Activated T-helper 1 cell treated with Interleukin-2 at 50 U/mL for 16 hours (primary cell): ENCODE measurements around the gene AGBL1.

ENCODE experiments used
- DNase-seq: peaks from one replicate; pipeline ENCODE4 v3.0.0-alpha.2; 2020; ENCODE audit warnings: low read depth

AGBL1 gene

DNA sequence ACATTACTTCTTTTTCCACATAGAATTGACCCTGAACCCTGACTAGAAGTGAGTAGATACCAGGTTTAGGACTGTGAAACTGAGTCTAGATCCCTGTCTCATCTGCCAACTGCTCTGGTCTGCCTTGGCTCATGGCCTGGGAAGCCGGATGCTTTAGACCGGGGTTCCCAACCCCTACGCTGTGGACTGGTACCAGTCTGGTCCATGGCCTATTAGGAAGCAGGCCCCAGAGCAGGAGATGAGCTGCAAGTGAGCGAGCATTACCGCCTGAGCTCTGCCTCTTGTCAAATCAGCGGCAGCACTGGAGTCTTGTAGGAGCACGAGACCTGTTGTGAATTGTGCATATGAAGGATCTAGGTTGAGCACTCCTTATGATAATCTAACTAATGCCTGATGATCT, 734.2 kb downstream of the AGBL1 start:
- no peak for DNase-seq

DNA sequence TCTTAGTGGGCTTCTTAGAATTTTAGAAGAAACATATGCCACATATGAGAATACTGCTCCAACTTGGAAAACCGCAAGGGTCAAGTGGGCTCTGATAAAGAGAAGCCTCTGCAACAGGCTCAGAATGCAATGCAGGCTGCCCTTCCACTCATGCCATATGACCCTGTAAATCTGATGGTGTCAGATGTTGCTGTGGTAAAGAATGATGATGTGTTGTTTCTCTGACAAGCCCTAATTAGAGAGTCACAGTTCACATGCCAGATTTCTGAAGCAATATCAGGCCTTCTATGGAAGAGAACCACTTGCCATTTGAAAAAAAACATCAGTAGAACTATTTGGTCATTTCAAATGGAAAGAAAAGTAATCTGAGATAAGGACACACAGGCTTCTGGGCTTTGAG, 749.6 kb downstream of the AGBL1 start:
- no peak for DNase-seq

DNA sequence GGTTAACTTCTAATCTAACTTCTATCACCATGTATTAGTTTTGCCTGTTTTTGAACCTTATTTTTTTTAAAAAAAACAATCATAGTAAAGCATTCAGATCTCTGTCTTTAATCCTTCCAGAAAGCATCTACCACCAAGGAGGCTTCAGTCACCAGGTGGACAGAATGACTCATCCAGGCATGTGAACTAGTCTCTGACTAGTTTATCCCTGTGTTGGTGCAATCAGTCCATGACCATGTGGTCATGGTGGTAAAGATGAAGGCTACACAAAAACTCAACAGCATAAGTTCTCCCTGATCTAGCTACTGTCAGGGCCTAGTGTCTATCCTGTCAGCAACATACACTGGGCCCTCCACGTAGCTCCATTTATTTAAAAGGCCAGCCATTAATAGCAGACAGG, 750.6 kb downstream of the AGBL1 start:
- no peak for DNase-seq

DNA sequence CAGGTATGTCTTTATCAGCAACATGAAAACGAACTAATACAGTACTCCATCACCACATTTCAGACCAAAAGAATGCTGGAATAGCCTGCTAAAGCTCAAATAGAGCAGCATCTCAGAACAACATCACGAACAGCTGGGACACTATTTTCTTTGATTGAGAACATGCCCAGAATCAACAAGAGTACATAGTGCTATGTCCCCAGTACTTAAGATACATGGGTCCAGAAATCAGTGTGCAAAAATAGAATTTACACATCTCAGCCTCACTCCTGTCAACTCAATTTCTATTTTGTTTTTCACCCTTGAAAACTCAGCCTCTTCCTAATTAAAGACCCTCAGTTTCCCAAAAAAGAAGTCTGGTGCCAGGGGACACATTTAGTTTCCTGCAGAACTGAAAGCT, 753.9 kb downstream of the AGBL1 start:
- DNase-seq = no peak

DNA sequence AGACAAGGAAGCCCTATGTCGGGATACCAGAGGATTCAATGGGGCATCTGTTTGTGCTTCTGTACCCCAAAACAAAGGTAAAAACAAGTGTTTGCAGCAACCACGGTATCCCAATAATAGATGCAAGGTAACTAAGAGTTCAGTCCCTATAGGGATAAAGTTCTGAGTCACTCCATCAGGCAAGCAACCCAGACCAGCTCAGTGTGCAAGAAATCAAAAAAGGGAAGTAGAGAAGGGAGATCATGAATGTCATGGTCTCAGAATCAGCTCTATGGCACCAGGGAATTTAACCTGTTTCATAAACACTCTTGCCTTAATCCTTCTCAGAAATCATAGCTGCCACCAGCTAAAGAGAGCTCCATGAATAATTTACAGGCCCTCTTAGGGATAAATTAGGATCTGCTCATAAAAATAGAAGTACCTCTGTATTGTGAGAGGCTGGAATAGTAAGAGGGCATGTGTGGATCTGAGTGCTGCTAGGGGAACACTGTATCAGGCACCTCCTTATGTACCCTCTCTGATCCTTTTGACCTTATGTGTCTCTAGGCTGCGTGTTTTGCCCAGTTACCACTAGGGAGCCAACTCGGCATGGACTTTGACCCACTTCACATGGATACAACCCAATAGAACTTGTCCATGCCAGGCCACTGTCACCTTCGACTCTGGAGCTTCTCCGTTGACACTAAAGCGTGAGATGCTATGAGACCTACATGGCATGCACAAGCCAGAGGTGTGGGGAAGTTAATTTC, 754.6 kb downstream of the AGBL1 start:
- no peak for DNase-seq

DNA sequence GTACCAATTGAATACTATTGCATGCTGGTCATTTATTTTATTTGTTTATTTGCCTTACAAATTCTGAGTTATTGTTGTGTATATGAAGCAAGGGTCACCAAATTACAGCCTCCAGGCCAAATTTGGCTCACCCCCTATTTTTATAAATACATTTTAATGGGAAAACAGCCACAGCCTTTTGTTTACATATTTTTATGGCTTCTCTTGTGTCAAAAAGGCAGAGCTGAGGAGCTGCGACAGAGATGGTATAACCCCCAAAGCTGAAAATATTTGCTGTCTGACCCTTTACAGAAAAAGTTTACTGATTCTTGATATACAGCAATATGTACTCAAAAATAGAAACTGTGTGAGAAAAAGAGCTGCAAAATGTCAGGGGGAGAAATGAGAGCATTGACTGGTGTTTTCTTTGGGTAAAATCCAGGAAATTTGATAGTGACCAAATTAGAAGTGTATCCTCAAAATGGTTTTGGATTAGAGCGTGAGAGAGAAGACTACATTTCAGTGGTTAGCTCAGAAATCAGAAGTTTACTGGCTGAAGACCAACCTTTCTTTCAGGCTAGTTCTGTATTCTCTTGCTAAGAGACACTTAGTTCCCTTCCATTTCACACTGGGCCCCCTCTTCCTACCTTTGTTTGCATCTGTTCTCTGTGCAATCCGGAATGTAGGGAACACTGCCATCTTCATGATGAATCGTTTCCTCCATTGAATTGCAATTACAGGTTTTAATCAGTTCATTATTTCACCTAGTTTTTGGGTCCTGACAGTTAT, 757.8 kb downstream of the AGBL1 start:
- no peak for DNase-seq

DNA sequence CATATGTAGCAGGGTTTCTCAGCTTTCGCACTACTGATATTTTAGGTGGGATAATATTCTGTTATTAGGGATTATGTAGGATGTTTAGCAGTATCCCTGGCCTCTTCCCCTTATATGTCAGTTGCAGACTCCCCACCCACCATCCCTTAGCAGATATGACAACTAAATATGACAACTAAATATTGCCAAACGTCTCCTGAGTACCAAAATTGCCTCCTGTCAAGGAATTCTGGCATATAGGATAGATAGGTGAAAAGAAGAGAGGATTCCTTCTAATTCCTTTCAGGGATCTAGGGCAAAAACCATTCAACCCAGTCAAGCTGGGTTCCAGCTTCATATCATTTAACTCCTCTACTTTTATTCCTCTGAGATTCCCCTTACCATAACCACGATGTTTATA, 759.8 kb downstream of the AGBL1 start:
- DNase-seq = no peak

DNA sequence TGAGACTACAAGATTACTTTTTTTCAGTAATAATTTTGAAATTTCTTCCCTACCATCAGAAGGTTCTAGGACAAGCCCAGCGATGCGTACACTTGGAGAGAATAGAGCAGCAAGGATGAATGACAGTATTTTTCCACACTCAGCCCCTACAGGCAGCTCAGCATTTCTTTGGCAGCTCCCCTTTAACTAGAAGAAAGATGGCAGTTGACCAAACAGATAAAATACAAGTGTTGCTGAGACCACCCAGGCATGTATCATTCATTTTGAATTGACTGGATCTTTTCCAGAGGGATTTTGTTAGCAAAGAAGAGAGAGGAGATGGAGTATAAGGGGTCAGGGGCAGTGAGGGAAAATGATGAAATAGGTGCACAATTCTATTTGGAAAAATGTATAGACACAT, 761.3 kb downstream of the AGBL1 start:
- DNase-seq = no peak

DNA sequence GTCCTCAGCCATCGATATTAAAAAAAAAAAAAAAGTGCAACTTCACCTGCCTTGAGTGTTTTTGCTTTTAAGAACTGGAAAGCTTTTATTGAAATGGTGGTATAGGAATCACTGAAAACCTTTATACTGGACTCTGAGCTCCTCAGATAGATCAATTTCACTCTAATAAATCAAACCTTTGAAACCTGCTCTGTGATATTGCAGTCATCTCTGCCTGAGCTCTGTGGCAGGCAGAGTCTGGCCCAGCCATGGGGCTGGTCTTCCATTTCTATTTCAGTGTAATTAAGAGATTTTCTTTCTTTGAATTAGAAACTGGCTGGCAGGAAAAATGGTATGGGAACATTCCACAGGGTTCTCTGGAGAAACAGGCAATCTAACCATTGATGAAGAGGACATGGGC, 762.5 kb downstream of the AGBL1 start:
- DNase-seq = no peak

DNA sequence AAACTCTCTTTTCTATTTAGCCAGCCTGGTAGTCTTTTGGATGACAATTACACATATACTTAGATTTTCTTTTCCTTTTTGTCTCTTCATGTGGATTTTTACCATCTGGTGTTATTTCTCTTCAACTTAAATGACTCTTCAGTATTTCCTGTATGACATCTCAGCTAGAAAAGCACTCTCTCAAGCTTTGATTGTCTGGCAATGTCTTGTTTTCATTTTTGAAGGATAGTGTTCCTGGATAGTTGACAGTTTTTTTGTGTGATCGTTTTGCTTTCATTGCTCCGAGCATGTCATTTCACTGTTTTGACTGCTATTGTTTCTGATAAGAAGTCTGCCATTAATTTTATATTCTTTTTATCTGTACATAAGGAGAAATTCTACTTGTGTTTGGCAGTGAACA, 766.4 kb downstream of the AGBL1 start:
- DNase-seq = no peak

DNA sequence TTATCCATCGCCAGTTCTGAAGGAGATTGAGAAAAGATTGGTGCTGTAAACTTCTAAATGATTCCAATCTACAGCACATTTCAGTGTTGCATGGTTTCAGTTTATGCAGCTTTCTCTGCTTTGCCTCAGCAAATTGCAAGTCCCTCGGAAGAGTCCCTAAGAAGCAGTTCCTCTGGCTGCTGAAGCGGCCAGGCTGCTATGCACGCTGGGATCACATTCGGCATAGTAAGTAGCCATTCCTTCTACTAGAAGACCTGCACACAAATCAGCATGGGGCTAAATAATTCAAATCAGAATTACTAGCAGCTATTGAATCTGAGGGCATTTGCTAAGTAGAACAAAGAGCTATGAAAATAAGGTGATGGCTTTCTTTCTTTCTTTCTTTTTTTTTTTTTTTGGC, 769.5 kb downstream of the AGBL1 start:
- DNase-seq = no peak

DNA sequence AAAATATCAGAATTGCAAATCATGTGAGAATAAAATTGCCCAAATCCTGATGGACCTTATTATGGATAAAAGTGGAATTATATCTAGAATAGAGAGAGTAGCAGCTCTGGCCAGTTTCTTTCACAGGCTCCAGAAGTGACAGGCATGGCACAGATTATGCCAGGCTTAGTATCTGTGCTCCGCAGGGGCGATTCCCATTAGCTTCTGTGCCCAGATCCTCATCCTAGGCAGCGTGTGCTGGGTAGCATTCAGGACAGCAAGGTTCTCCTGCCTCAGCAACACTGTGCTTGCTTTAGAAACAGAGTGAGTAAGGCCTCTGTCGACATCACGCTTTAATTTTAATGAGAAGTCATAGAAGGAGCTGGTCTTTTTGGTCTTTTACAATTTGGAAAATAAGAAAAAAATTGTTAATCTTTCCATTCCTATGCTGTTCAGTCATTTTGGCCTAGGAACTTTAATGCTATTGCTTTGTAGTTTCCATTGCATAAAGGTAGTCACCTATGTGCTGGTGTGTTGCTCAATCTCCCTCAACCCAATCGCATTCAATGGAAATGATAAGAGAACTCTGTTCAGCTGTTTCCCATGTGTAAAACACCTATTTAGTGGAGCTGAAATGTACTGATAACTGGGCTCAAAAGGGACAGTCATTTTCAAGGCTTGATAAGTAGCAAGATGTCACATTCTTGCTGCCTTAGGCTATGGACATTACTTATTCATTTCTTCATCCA, 770.1 kb downstream of the AGBL1 start:
- DNase-seq = no peak

DNA sequence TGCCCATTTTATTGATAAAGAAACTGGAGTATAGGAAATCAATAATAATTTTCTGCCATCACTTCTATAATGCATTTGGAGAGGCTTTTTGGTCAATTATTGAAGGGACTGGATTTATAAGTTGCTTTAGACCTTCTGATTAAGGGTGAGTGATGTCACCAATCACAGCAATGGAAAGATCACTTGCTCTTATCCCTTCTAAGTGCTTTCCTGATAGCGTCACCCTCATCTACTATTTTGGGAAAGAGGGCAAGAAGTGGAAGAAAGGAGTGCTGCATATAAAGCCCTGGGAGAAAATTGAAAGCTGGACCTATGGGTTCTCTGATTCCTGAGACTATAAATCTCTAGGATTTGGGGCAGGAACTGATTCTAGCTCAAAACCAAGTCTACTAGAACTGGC, 771.3 kb downstream of the AGBL1 start:
- DNase-seq = no peak

DNA sequence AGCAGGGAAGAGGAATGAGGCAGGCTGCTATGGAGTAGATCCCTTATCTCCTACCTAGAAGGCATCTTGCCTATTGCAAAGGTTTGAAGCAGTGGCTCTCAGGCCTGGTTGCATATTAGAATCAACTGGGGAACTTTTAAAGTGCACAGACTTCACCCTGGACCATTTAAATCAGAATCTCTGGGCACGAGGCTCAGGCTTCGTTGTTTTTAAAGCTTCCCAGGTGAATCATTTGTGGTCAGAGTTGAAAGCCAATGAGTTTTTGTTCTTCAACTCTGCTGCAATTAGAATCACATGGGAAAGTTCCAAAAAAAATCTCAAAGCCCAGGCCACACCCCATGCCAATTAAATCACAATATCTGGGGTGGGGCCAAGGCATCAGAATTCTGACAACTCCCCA, 773.1 kb downstream of the AGBL1 start:
- no peak for DNase-seq

DNA sequence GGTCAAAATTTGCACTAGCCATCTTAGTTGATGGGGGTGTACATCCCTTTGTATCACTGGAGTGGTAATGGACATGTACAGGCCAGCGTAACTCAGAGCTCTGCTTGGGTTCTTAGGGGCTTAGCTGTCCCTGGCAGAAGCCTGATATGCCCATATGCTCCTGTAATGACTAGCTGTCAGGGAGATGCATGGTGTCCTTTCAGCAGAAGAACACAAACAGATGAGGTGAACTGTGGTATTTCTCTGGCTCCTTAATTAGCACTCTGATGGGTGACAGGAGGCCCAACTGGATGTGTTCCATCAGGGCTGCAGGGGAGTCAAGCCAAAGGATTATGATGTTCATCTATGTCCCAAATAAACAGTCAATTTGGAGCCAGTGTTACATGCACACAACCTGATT, 774.5 kb downstream of the AGBL1 start:
- DNase-seq = no peak

DNA sequence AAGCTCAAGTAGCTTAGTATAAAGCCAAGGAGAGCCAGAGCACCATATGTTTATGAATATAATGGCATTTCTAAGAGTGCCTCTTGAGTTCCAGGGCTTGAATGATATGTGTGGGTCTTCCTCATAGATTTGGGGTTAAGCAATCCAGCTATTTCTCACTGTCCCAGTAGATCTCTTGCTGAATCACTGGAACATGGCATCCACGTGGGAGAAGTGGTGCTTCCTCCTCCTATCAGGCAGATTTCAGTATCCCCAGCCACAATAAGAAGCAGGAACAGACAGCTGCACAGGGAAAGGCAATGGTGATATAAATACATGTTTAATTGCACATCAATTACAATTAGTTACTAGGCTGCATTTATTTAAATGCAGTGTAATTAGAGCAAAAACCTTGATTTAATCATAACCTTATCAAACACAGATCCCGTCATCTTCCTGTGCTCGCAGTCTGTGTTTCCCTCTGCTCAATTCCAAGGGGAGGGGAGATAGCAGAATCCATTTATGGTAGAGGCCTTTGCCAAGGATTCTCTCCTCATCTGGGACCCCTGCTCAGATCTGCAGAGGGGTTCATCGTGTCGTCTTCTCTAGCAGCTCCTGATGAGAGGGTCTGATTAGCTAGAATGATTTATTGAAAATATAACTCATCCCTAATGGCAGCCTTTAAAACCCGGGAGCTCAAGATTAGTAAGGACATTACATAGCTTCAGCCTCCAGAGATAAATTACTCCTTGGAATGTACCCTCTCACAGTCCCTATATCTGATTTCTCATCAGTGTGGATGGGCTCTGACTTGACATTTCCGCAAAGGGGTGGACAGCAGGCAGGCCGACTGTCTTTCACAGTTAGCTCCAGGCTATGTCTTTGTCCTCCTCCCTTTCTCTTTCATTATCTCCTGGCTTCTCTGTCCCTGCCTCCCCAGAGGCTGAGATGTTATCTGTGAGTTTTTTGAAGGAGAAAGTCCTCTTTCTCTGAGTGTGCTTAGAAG, 775.9 kb downstream of the AGBL1 start:
- no peak for DNase-seq

DNA sequence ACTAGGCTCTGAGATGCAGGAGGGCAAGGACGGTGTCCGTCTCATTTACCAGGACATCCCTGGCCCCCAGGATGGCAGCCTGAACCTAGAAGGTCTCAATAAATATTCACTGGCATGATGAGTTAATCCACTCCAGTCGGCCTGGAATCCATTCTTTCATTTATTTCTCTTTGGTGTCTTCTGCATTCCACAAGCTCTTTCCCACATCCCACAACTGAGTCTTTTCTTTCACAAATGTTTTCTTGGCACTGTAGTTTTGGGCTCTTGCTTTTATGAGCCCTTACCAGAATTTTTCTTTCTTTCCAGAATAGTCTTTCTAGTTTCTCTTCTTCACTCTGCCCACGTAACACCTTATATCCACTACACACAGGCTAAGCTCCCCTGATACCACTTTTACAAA, 778.0 kb downstream of the AGBL1 start:
- DNase-seq = no peak

DNA sequence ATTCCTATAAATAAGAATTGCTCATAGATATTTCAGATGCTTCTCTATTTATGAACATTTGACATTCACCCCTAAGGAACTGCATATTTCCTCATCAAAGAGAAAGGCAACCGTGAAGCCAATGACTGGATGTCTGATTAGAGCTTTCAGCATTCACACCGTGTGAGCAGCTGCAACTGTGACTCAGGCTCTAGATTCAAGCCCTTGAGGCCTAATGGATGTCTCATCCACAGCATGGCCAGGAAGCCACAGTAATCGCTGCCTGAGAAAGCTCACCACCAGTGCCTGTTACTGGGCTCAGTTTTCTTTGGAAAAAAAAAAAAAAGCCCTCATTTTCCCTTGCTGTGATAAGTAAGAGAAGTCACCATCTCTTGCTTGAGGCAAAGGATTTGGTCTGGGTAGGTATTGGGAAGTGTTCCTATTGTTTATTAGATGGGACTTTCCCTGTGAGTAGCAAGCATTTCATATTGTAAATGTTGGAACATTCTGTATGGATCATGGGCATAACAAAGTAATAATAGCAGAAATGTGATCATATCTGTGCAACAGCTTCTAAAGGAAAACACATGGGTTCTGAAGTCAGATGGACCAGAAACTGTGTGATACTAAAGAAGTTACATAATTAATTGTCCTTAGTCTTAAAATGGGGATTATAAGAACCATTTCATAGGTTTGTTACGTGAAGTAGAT, 783.7 kb downstream of the AGBL1 start:
- DNase-seq = no peak

DNA sequence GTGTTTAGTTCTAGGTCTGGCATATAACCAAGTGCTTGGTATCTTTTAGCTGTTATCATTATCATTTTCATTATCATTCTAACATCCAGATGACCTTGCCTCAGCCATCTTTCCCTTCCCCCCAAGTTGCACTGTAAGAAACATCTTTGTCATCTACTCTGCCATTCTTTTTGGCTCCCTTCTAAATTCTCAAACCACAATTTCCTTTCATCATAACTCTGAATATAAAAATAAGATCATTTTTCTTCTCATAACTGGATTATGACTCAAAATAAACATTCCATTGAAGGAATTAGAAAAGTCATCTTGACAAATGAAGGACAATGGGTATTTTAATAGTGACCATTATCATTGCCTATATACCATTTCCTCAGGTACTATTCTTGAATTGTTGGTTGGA, 786.2 kb downstream of the AGBL1 start:
- DNase-seq = no peak

DNA sequence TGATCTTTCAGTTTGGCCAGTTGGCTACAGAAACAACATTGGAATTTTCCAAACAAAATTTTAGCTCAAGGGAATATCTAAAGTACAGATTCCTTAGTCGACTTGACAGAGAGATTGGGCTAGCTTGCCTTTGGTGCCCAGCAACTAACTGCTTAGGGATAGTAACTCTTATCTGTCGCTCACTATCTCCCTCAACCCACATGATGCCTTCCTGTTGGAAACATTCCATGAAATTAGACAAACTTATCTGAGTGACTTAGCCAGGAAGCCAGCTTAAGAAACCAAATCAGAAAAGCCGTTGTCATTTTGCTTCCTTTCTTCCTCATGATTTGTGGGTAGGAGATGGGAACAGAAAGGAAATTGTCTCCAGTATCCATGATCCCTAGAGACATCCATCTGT, 791.2 kb downstream of the AGBL1 start:
- DNase-seq = no peak

DNA sequence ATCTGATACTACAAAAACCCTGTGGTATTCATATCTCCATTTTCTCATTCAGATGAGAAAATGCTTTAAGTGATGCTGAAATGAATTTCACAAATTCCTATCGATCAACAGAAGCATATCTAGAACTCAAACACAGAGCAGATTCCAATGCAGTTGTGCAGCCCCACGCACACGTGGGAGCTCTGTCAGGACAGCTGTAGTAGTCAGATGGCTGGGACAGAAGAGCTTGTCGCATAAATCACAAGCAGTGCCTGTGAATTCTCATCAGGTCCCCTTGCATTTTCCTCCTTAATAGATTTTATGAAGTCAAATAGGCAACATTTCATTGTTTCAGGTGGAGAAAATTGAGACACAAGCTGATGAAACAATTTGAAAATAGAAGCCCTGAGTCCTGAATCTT, 792.3 kb downstream of the AGBL1 start:
- DNase-seq = no peak
